D721Med (cell line): ENCODE measurements around the gene PADI4.

Source experiments
- DNase-seq: peaks from one replicate; pipeline ENCODE4 v3.0.0; 2011; ENCODE audit warnings: low spot score; ENCODE audit not compliant: insufficient read length
- FAIRE-seq: peaks from 2 replicates; lab custom pipeline; 2011; peaks lifted over from hg19 to GRCh38; lab: Jason Lieb, UNC
- CTCF ChIP-seq: IDR thresholded peaks from 2 replicates; pipeline ENCODE4 v1.5.1; 2012; ENCODE audit warnings: mild to moderate bottlenecking, control low read depth; ENCODE audit not compliant: insufficient read depth; ENCODE audit errors: missing control alignments

PADI4 gene

GRCh38 chr1:17281775-17282181, 26.2 kb upstream of the PADI4 start:
- no peak for TF ChIP-seq CTCF
- DNase-seq: no peak
- FAIRE-seq: no peak

GRCh38 chr1:17282836-17283235, 25.2 kb upstream of the PADI4 start:
- TF ChIP-seq CTCF: no peak
- FAIRE-seq: no peak

GRCh38 chr1:17286646-17287045, 21.4 kb upstream of the PADI4 start:
- no peak for TF ChIP-seq CTCF
- DNase-seq: no peak
- no peak for FAIRE-seq

More at GRCh38 chr1:17282836-17283235, 25.2 kb upstream of the PADI4 start:
- no peak for DNase-seq

GRCh38 chr1:17287130-17287776, 20.7 kb upstream of the PADI4 start:
- no peak for TF ChIP-seq CTCF
- FAIRE-seq (no peak), DNase-seq (no peak)

GRCh38 chr1:17289721-17290120, 18.3 kb upstream of the PADI4 start:
- no peak for TF ChIP-seq CTCF
- DNase-seq (no peak), FAIRE-seq (no peak)

- no peak for FAIRE-seq
- no peak for TF ChIP-seq CTCF
Measured at GRCh38 chr1:17290553-17290952, 17.4 kb upstream of the PADI4 start.

More at GRCh38 chr1:17290553-17290952, 17.4 kb upstream of the PADI4 start:
- DNase-seq: no peak
